ENCODE data around the gene TMA7B.

- TF ChIP-seq CTCF (IDR thresholded peaks at IDR 0.05) (no peak), POLR2A (IDR thresholded peaks at IDR 0.05) (no peak)
These were observed 18.6 kb upstream of the TMA7B start for GRCh38 chr22:39941601-39942000.

Measured in esophagus squamous epithelium (tissue), 4 donors.